Endothelial cell of umbilical vein (primary cell): Measurements from ENCODE around the gene DUSP28. TPM values are rescaled to one million over a fixed set of nuclear protein-coding genes. Genes with fewer than 3 reads are reported as not detected.

Experiments used
- BruUV-seq: library from RNA; stranded (reverse); fragments of 400-500 nt; replicated peaks from 2 replicates; lab custom pipeline; 2021; lab: Mats Ljungman, UMichigan
- CTCF ChIA-PET: fragments of 300-600, 350-600 bp; sonication (Branson Sonifier 250); formaldehyde crosslinking; loops from one replicate; lab custom pipeline; 2021; ENCODE audit warnings: antibody characterized with exemption, inconsistent platforms; lab: Charles Lee
- POLR2A ChIA-PET: fragments of 300-600, 350-600 bp; sonication (Branson Sonifier 250); formaldehyde crosslinking; loops from one replicate; lab custom pipeline; 2021; ENCODE audit warnings: antibody characterized with exemption, inconsistent platforms; lab: Charles Lee
- DNase-seq: peaks from one replicate; pipeline ENCODE4 v3.0.0-alpha.2; 2011; ENCODE audit warnings: low read depth, low spot score
- FAIRE-seq: peaks from 2 replicates; lab custom pipeline; 2011; peaks lifted over from hg19 to GRCh38; lab: Jason Lieb, UNC
- H2AFZ ChIP-seq: 2 replicates; pipeline ENCODE4 v1.6.0; 2012; ENCODE audit warnings: low read depth, low read length, control low read depth, inconsistent platforms
- H3K27ac ChIP-seq: 2 replicates; pipeline ENCODE4 v1.5.1; 2011; ENCODE audit warnings: low read depth, mild to moderate bottlenecking, control low read depth, low read length, moderate library complexity; ENCODE audit not compliant: insufficient read depth
- H3K27me3 ChIP-seq, 2 experiments: 2 replicates each; pipeline versions ENCODE4 v1.6.0 to v1.6.1; 2011; ENCODE audit warnings: low read length in 2 of 2, mixed read lengths in 1 of 2; ENCODE audit not compliant: control insufficient read depth in 2 of 2, insufficient read depth in 2 of 2
- H3K36me3 ChIP-seq, 2 experiments: 2 replicates in 1 of 2; 3 replicates in 1 of 2; pipeline ENCODE4 v1.5.1; 2011; ENCODE audit warnings: low read length in 2 of 2, mild to moderate bottlenecking in 1 of 2, moderate library complexity in 1 of 2; ENCODE audit not compliant: control insufficient read depth in 2 of 2, insufficient read depth in 2 of 2; ENCODE audit errors: extremely low read depth in 1 of 2
- H3K4me1 ChIP-seq: 3 replicates; pipeline ENCODE4 v1.5.1; 2011; ENCODE audit warnings: mild to moderate bottlenecking, low read length; ENCODE audit not compliant: control insufficient read depth, insufficient read depth; ENCODE audit errors: extremely low read depth
- H3K4me2 ChIP-seq: 2 replicates; pipeline ENCODE4 v1.6.1; 2011; ENCODE audit warnings: low read length, control low read depth, mixed read lengths; ENCODE audit not compliant: insufficient read depth
- H3K4me3 ChIP-seq, 3 experiments: fragments of 200-600 bp in 1 of 3; sonication (generic), shearing (Covaris generic) in 1 of 3; replicated peaks in 1 of 3; 2 replicates each; pipeline ENCODE4 v1.5.1; 2011 to 2016; ENCODE audit warnings: control low read depth in 3 of 3, low read length in 3 of 3, mild to moderate bottlenecking in 2 of 3, inconsistent platforms in 1 of 3, low read depth in 1 of 3, moderate library complexity in 1 of 3; ENCODE audit not compliant: insufficient read depth in 1 of 3
- H3K79me2 ChIP-seq: 2 replicates; pipeline ENCODE4 v1.6.0; 2012; ENCODE audit warnings: low read length, inconsistent platforms; ENCODE audit not compliant: control insufficient read depth, insufficient read depth
- H3K9ac ChIP-seq: replicated peaks from 2 replicates; pipeline ENCODE3; 2011; ENCODE audit warnings: low read length, control low read depth; ENCODE audit not compliant: insufficient read depth; ENCODE audit errors: extremely low read depth
- H3K9me1 ChIP-seq: replicated peaks from 3 replicates; pipeline ENCODE4 v1.6.0; 2011; ENCODE audit warnings: mild to moderate bottlenecking, low read length; ENCODE audit not compliant: control insufficient read depth, insufficient read depth; ENCODE audit errors: extremely low read depth
- H3K9me3 ChIP-seq: replicated peaks from 2 replicates; pipeline ENCODE4 v1.5.1; 2012; ENCODE audit warnings: low read length, inconsistent platforms; ENCODE audit not compliant: control insufficient read depth, insufficient read depth
- H4K20me1 ChIP-seq: replicated peaks from 2 replicates; pipeline ENCODE3; 2011; ENCODE audit warnings: mild to moderate bottlenecking, low read length; ENCODE audit not compliant: control insufficient read depth, insufficient read depth; ENCODE audit errors: extremely low read depth
- EZH2 ChIP-seq: IDR thresholded peaks from 2 replicates; pipeline ENCODE4 v1.6.1; 2012; ENCODE audit warnings: borderline replicate concordance, low read depth, mild to moderate bottlenecking, moderate library complexity, low read length, inconsistent platforms; ENCODE audit not compliant: severe bottlenecking
- FOS ChIP-seq: IDR thresholded peaks from 2 replicates; pipeline ENCODE4 v1.6.1; 2011; ENCODE audit warnings: mild to moderate bottlenecking, low read length, moderate library complexity, borderline replicate concordance; ENCODE audit not compliant: insufficient read depth
- GATA2 ChIP-seq: IDR thresholded peaks from 2 replicates; pipeline ENCODE4 v1.7.0; 2011; ENCODE audit warnings: low read depth, mild to moderate bottlenecking, moderate library complexity, mixed read lengths, low read length; ENCODE audit not compliant: insufficient read length, insufficient read depth
- JUN ChIP-seq: IDR thresholded peaks from 2 replicates; pipeline ENCODE4 v1.6.1; 2011; ENCODE audit warnings: borderline replicate concordance, low read depth; ENCODE audit not compliant: insufficient read length, insufficient read depth
- POLR2A ChIP-seq: IDR thresholded peaks from 2 replicates; pipeline ENCODE4 v1.6.1; 2012; ENCODE audit warnings: low read depth, mild to moderate bottlenecking, control low read depth, low read length
- dilution Hi-C: fragments of 300-500 bp; cut with MboI; formaldehyde crosslinking; loops from one replicate; pipeline ENCODE4 v1.15.0; 2019; ENCODE audit warnings: low sequenced_read_pairs; ENCODE audit not compliant: extremely low pct_ligation_motif_present
- intact Hi-C: fragments of 100-400 bp; cut with micrococcal nuclease; formaldehyde crosslinking; loops from one replicate; pipeline ENCODE4 v1.10.0; 2022
- polyA plus RNA-seq, 4 experiments: library from polyadenylated mRNA; depleted of rRNA in 3 of 4; stranded (reverse) in 3 of 4; unstranded in 1 of 4; fragments of >200 nt; gene quantifications; 2 replicates each; pipeline versions ENCODE4 v1.2.1 to v1.2.3, GENCODE V29; 2011 to 2012; ENCODE audit warnings: missing spikeins in 1 of 4
- total RNA-seq: library from RNA; stranded (reverse); gene quantifications from 2 replicates; pipeline ENCODE4 v1.2.3, GENCODE V29; 2021
- TF ChIP-seq, protein P1 (sequence below), 2 donors: IDR thresholded peaks; 1 replicate in 1 of 2; 2 replicates in 1 of 2; pipeline ENCODE4 v1.5.1; 2011; ENCODE audit warnings: low read length in 2 of 2, mild to moderate bottlenecking in 2 of 2, moderate library complexity in 2 of 2, control low read depth in 1 of 2, inconsistent platforms in 1 of 2, low read depth in 1 of 2; ENCODE audit not compliant: insufficient read depth in 1 of 2; ENCODE audit errors: extremely low read depth in 1 of 2

Gene DUSP28
- total and polyA plus RNA-seq, 2 donors (not counting 3 experiments of a cell fraction or from before 2014, with no cell fraction given), result 2.2 to 4.3 TPM

DNA sequence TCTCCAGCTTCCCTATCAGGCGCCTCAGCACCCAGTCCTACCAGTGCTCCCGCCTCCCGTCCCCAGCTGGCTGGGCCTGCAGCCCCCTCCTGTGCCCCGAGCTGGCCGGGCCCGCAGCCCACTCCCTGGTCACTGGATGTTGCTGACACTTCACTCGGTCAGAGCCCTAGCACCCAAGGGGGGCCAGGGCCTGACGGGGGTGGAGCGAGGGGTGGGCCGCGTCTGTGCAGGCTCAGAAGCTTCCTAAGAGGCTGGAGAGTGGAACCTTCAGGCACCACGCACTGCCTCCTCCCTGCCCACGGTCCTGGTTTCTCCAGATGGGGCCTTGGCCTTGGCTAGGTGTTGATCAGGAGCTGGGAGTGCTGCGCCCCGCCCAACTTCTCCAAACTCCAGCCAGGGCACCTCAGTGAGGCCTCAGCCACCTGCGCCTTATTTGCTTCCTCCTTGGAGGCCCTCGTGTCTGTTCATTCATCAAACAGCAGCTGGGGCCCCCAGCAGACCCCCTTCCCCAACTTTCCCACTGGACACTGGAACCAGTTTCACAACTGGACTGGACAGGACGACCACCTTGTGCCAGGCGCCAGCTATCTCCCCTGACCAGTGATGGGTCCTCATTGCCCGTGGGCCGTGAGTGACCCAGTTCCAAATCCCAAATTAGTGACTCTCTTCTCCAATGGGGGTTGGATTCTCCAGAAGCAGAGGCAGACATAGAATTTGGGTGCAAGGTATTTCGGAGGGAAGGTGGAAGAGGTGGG, 43.1 kb downstream of the DUSP28 start:
- no peak overlapping the region for H3K4me2 ChIP-seq
- H3K9me1 ChIP-seq, result no peaks in the 10 kb centered on the region
- FAIRE-seq (no peak), DNase-seq (no peak)
- H3K4me3 ChIP-seq, result no peak overlapping the region
- no peaks in the 10 kb centered on the region for H4K20me1 ChIP-seq
- BruUV-seq, result no TSS peak
- intact Hi-C loops (loop anchor here (5.0 kb wide), 1 partner anchor 309 kb away; no protein-coding TSS in a partner anchor), dilution Hi-C loops (no loop called here)
- H3K36me3 ChIP-seq, result peaks cover 0 to 5% of the 10 kb centered on the region in 2 experiments
- POLR2A ChIA-PET, result interaction anchor here (0.7 kb wide), 1 partner anchor 37 kb away, joined by 7 read pairs; no protein-coding TSS in a partner anchor
- no peaks in the 10 kb centered on the region for H3K79me2 ChIP-seq
- CTCF ChIA-PET, result interaction anchor here (1.3 to 1.6 kb wide), 2 partner anchors 17 to 89 kb away, joined by 4 to 10 read pairs; partner anchors contain the start of gene CAPN10
- no peak overlapping the region for H3K9ac ChIP-seq
- no peak overlapping the region for H2AFZ ChIP-seq
- no peak overlapping the region for H3K27ac ChIP-seq
- no peaks in the 10 kb centered on the region for H3K27me3 ChIP-seq
- H3K4me1 ChIP-seq, result peaks cover 2% of the 10 kb centered on the region
- no peak for TF ChIP-seq JUN
- TF ChIP-seq, protein P1, sequence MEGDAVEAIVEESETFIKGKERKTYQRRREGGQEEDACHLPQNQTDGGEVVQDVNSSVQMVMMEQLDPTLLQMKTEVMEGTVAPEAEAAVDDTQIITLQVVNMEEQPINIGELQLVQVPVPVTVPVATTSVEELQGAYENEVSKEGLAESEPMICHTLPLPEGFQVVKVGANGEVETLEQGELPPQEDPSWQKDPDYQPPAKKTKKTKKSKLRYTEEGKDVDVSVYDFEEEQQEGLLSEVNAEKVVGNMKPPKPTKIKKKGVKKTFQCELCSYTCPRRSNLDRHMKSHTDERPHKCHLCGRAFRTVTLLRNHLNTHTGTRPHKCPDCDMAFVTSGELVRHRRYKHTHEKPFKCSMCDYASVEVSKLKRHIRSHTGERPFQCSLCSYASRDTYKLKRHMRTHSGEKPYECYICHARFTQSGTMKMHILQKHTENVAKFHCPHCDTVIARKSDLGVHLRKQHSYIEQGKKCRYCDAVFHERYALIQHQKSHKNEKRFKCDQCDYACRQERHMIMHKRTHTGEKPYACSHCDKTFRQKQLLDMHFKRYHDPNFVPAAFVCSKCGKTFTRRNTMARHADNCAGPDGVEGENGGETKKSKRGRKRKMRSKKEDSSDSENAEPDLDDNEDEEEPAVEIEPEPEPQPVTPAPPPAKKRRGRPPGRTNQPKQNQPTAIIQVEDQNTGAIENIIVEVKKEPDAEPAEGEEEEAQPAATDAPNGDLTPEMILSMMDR (IDR thresholded peaks at IDR 0.05; ENCODE audit: extremely low read depth in 1 of 2, insufficient read depth in 1 of 2, low read depth in 1 of 2, low read length in 2 of 2), result no peak
- no peak for TF ChIP-seq POLR2A
- TF ChIP-seq EZH2, result no peak
- TF ChIP-seq GATA2, result no peak
- no peak for TF ChIP-seq FOS
- no peaks in the 10 kb centered on the region for H3K9me3 ChIP-seq
